GM23248 (cell line): ENCODE results near the gene INPP5A. TPM values are rescaled to one million over a fixed set of nuclear protein-coding genes. Genes with fewer than 3 reads are reported as not detected.

Experiments used
- DNase-seq: peaks from one replicate; pipeline ENCODE4 v3.0.0-alpha.2; 2015
- H2AFZ ChIP-seq: fragments of 200-600 bp; sonication (generic); 2 replicates; pipeline ENCODE4 v1.6.1; 2016; ENCODE audit warnings: antibody characterized with exemption
- H3F3A ChIP-seq: fragments of 200-600 bp; sonication (generic); 2 replicates; pipeline ENCODE4 v1.6.1; 2016; ENCODE audit warnings: mild to moderate bottlenecking, antibody characterized with exemption, mixed run types; ENCODE audit not compliant: insufficient read depth
- H3K27ac ChIP-seq: fragments of 200-600 bp; sonication (generic); 2 replicates; pipeline ENCODE4 v1.5.1; 2016; ENCODE audit warnings: mild to moderate bottlenecking
- H3K27me3 ChIP-seq: fragments of 200-600 bp; sonication (generic); replicated peaks from 2 replicates; pipeline ENCODE4 v1.6.1; 2016; ENCODE audit warnings: mild to moderate bottlenecking; ENCODE audit not compliant: insufficient read depth
- H3K36me3 ChIP-seq: fragments of 200-600 bp; sonication (generic); 2 replicates; pipeline ENCODE4 v1.6.1; 2016; ENCODE audit warnings: low read depth, mild to moderate bottlenecking
- H3K4me1 ChIP-seq: fragments of 200-600 bp; sonication (generic); 2 replicates; pipeline ENCODE4 v1.6.1; 2016; ENCODE audit warnings: mild to moderate bottlenecking; ENCODE audit not compliant: insufficient read depth
- H3K4me2 ChIP-seq: fragments of 200-600 bp; sonication (generic); one replicate; pipeline ENCODE4 v1.6.1; 2016; ENCODE audit warnings: mild to moderate bottlenecking; ENCODE audit not compliant: unreplicated experiment
- H3K4me3 ChIP-seq: fragments of 200-600 bp; sonication (generic); 2 replicates; pipeline ENCODE4 v1.5.1; 2016; ENCODE audit warnings: mild to moderate bottlenecking
- H3K79me2 ChIP-seq: fragments of 200-600 bp; sonication (generic); 2 replicates; pipeline ENCODE4 v1.6.1; 2016; ENCODE audit warnings: mild to moderate bottlenecking; ENCODE audit not compliant: insufficient read depth
- H3K9ac ChIP-seq: fragments of 200-600 bp; sonication (generic); 2 replicates; pipeline ENCODE4 v1.6.1; 2016; ENCODE audit warnings: mild to moderate bottlenecking
- H3K9me2 ChIP-seq: fragments of 200-600 bp; sonication (generic); 2 replicates; pipeline ENCODE4 v1.6.1; 2016; ENCODE audit warnings: mixed run types, mild to moderate bottlenecking, moderate library complexity; ENCODE audit not compliant: insufficient read depth
- H3K9me3 ChIP-seq: fragments of 200-600 bp; sonication (generic); one replicate; pipeline ENCODE4 v1.6.1; 2017; ENCODE audit warnings: low read depth
- H4K20me1 ChIP-seq: fragments of 200-600 bp; sonication (generic); 2 replicates; pipeline ENCODE4 v1.6.0; 2016; ENCODE audit not compliant: insufficient read depth
- EZH2 ChIP-seq: fragments of 200-600 bp; sonication (generic); IDR thresholded peaks from 2 replicates; pipeline ENCODE4 v1.6.1; 2018; ENCODE audit warnings: antibody characterized with exemption, mild to moderate bottlenecking; ENCODE audit not compliant: insufficient read depth, poor library complexity, severe bottlenecking
- EZH2phosphoT487 ChIP-seq: fragments of 200-600 bp; sonication (generic); IDR thresholded peaks from 2 replicates; pipeline ENCODE4 v1.6.1; 2018; ENCODE audit warnings: antibody characterized with exemption, moderate library complexity, mild to moderate bottlenecking, low read depth; ENCODE audit not compliant: insufficient read depth
- WGBS, 2 experiments: methylation state at CpG; one replicate each; pipeline ENCODE4 v1.1.6; 2015 to 2017; ENCODE audit warnings: low lambda C conversion rate in 2 of 2, low coverage in 1 of 2; ENCODE audit errors: missing lambda C conversion rate in 2 of 2; 5-methylcytosine and 5-hydroxymethylcytosine counted together
- in situ Hi-C: fragments of 300-500 bp; cut with MboI; formaldehyde crosslinking; loops from 2 replicates; pipeline ENCODE4 v1.15.0; 2020
- polyA plus RNA-seq: library from polyadenylated mRNA; unstranded; fragments of >200 nt; fragmentation: Nextera tagmentation; extraction: Ambion mirVana; gene quantifications from 2 replicates; pipeline ENCODE4 v1.2.1, GENCODE V29; 2016
- total RNA-seq: library from RNA; depleted of rRNA; stranded (reverse); fragments of >200 nt; shearing (Covaris generic); gene quantifications from 2 replicates; pipeline ENCODE4 v1.2.3, GENCODE V29; 2014

Gene INPP5A
- total and polyA plus RNA-seq, 2 experiments from 2014 or later = 2.3 to 35.2 TPM

DNA sequence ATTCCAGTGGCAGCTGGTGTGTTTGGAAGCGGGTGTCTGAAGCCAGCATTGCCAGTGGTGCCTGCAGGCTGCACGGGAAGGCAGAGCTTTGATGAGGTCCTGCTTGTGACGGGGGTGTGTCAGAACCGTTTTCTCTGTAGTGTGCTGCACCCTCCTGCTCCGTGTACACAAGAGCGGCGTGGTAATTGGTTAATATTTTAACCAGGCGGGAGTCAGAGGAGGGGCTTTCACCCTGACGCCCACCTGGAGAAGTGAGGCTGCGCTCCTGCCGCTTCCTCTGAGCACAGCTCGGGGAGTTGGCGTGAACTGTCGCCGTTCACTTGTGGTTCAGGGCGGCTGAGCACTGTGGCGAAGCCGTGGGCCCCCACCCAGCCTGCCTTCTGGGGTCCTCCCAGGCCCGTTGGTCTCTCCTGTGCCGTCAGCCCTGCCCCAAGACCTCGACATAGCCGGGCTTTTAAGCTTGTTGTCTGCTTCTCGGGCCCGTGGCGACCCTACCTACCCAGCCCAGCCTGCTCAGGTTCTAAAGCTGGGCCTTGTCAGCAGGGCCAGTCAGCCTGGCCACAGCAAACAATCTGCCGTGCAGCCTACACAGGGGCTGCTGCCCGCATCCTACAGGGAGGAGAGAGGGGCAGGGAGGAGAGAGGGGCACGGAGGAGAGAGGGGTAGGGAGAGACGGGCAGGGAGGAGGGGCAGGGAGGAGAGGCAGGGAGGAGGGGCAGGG lies 236.8 kb downstream of the INPP5A start:
- no peak overlapping the region for H3K4me2 ChIP-seq
- TF ChIP-seq EZH2phosphoT487 = no peak
- TF ChIP-seq EZH2 = no peak
- H3F3A ChIP-seq = no peaks in the 10 kb centered on the region
- no peaks in the 10 kb centered on the region for H4K20me1 ChIP-seq
- no peaks in the 10 kb centered on the region for H3K36me3 ChIP-seq
- H3K9me2 ChIP-seq = no peaks in the 10 kb centered on the region
- no peaks in the 10 kb centered on the region for H3K79me2 ChIP-seq
- no peak overlapping the region for H2AFZ ChIP-seq
- no peak overlapping the region for H3K4me3 ChIP-seq
- WGBS, 2 experiments = 77 to 82% methylated on average over 26 to 29 of the region's 29 CpGs
- no peaks in the 10 kb centered on the region for H3K4me1 ChIP-seq
- no peaks in the 10 kb centered on the region for H3K27me3 ChIP-seq
- in situ Hi-C loops = no loop called here
- H3K9me3 ChIP-seq = no peaks in the 10 kb centered on the region
- no peak overlapping the region for H3K27ac ChIP-seq
- DNase-seq = no peak
- no peak overlapping the region for H3K9ac ChIP-seq

DNA sequence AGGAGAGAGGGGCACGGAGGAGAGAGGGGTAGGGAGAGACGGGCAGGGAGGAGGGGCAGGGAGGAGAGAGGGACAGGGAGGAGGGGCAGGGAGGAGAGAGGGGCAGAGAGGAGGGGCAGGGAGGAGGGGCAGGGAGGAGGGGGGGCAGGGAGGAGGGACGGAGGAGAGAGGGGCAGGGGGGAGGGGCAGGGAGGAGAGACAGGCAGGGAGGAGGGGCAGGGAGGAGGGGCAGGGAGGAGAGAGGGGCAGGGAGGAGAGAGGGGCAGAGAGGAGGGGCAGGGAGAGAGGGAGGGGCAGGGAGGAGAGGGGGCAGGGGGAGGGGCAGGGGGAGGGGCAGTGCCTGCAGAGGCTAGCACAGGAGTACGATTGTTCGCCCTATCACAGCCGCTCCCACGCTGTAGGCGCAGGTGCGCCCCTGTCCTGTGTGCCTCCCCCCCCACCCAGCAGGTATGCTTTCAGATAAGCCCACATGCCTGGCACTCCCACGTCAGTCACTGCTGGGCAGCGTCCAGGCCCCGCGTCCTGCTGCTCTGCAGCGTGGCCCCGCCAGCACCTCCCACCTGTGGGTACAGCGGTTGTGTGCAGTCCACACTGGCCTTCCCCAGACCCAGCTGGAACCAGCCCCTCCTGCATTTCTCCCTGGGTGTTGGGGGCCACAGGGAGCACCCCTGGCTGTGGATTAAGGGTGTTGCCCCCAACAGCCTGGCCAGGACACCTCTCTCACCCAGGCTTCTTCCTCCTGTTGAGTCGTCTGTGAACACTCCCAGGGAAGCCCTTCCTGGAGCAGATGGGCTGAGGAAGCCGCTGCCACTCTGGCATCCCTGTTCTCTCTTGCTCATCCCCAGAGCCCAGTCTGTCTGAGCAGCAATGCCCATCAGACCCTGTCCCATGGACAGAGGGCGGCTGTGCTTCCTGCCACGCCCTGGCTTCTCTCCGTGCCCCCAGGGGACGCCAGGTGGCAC lies 237.6 kb downstream of the INPP5A start:
- no peak for DNase-seq
- Histone ChIP-seq H3K4me2 (no peak overlapping the region), H3K4me1 (no peaks in the 10 kb centered on the region), H3F3A (no peaks in the 10 kb centered on the region), H3K27ac (no peak overlapping the region), H3K79me2 (no peaks in the 10 kb centered on the region), H3K9me2 (no peaks in the 10 kb centered on the region), H4K20me1 (no peaks in the 10 kb centered on the region), H3K4me3 (no peak overlapping the region), H3K27me3 (no peaks in the 10 kb centered on the region), H3K36me3 (no peaks in the 10 kb centered on the region), H3K9me3 (no peaks in the 10 kb centered on the region), H3K9ac (no peak overlapping the region), H2AFZ (no peak overlapping the region)
- in situ Hi-C loops = no loop called here
- TF ChIP-seq EZH2phosphoT487 = no peak
- TF ChIP-seq EZH2 = no peak
- 89 to 90% methylated on average over 13 to 22 of the region's 22 CpGs for WGBS, 2 experiments

DNA sequence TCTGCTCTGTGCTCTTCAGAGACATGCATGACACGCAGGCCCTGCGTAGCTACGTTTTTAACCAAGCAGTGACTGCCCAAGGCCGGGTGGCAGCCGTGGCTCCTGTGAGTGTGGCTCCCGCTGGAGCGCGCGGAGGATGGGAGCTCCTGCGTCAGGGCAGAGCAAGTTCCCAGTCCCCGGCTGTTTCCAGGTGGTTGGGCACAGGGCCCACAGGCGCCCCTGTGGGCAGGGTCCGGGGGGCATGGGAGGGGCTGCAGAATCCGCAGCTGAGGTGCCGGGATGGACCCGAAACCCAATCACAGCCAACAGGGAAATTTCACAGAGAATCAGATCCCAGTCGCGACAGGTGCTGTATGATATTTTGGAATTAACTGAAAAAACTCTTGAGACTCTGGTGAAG lies 238.6 kb downstream of the INPP5A start:
- no peaks in the 10 kb centered on the region for H3K9me3 ChIP-seq
- H3K36me3 ChIP-seq = no peaks in the 10 kb centered on the region
- no peaks in the 10 kb centered on the region for H3K79me2 ChIP-seq
- no peaks in the 10 kb centered on the region for H3K9me2 ChIP-seq
- no peak overlapping the region for H3K4me3 ChIP-seq
- no peaks in the 10 kb centered on the region for H3K27me3 ChIP-seq
- H3F3A ChIP-seq = no peaks in the 10 kb centered on the region
- in situ Hi-C loops = no loop called here
- no peak overlapping the region for H2AFZ ChIP-seq
- TF ChIP-seq EZH2 (no peak), EZH2phosphoT487 (no peak)
- H3K4me1 ChIP-seq = no peaks in the 10 kb centered on the region
- WGBS, 2 experiments = 90 to 91% methylated on average over 18 of the region's 18 CpGs
- no peak overlapping the region for H3K4me2 ChIP-seq
- DNase-seq = no peak
- no peak overlapping the region for H3K27ac ChIP-seq
- H3K9ac ChIP-seq = no peak overlapping the region
- no peaks in the 10 kb centered on the region for H4K20me1 ChIP-seq

DNA sequence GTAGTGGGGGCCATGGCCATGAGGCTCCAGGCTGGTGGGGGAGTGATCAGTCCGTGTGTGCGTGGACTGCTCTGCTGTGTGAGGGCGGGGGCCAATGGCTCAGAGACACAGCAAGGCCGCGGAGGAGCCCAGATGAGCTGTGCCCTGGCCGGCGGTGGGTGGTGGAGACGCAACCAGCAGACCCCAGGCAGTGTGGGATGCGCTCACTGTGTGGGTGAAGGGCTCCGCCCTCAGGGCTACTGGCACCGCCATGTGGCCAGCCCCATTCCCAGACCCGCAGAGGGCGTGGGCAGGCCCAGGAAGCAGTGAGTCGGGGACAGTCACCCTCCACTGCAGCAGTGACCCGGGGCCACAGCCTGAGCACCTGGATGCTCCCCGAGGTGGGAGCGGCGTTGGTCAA lies 239.2 kb downstream of the INPP5A start:
- no peaks in the 10 kb centered on the region for H3K36me3 ChIP-seq
- no peaks in the 10 kb centered on the region for H3F3A ChIP-seq
- 91 to 93% methylated on average over 18 of the region's 18 CpGs for WGBS, 2 experiments
- H3K9me2 ChIP-seq = no peaks in the 10 kb centered on the region
- no peaks in the 10 kb centered on the region for H3K9me3 ChIP-seq
- H3K4me3 ChIP-seq = no peak overlapping the region
- TF ChIP-seq EZH2phosphoT487 = no peak
- no peak for TF ChIP-seq EZH2
- H3K4me2 ChIP-seq = no peak overlapping the region
- H3K4me1 ChIP-seq = no peaks in the 10 kb centered on the region
- no peak overlapping the region for H3K27ac ChIP-seq
- no peak overlapping the region for H2AFZ ChIP-seq
- no peaks in the 10 kb centered on the region for H4K20me1 ChIP-seq
- in situ Hi-C loops = no loop called here
- no peak for DNase-seq
- no peaks in the 10 kb centered on the region for H3K79me2 ChIP-seq
- H3K27me3 ChIP-seq = no peaks in the 10 kb centered on the region
- no peak overlapping the region for H3K9ac ChIP-seq
